HG03175 (cell line): ENCODE results near the gene RPUSD4.

ENCODE experiments used
- ATAC-seq: cut with Tn5 transposase; IDR thresholded peaks from one replicate; pipeline ENCODE4 v1.9.1; 2021; ENCODE audit warnings: mild to moderate bottlenecking, moderate library complexity; ENCODE audit not compliant: unreplicated experiment

The RPUSD4 gene

GRCh38 chr11:126212089-126212660, 725 bp upstream of the RPUSD4 start:
- ATAC-seq: no peak

- no peak for ATAC-seq
Observed at GRCh38 chr11:126210871-126211235, 597 bp downstream of the RPUSD4 start.

- ATAC-seq: no peak
Observed at GRCh38 chr11:126207896-126208295, 3.6 kb downstream of the RPUSD4 start.

DNA sequence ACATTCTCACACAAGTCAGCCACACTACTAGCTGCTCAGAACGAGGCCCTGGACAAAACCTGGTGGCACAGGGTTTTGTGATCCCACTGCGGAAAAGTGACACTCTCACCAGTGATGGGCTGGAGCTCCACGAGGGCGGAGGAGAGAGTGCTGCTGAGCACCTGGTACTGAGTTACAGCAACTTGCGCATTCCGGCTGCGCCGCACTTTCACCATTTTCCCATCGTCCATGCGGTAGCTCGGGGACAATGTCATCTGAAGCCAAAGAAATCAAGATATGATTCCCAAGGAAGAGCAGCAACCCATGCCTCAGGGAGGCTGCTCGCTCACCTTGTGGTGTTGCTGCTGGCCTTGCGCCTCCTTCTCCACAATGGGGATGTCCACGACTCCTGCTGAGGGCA, 6.1 kb downstream of the RPUSD4 start:
- ATAC-seq: no peak

GRCh38 chr11:126202646-126203359, 8.6 kb downstream of the RPUSD4 start:
- no peak for ATAC-seq

- ATAC-seq: no peak
Observed at GRCh38 chr11:126198648-126199047, 12.8 kb downstream of the RPUSD4 start.

- no peak for ATAC-seq
Observed at GRCh38 chr11:126197277-126197939, 14.0 kb downstream of the RPUSD4 start.

DNA sequence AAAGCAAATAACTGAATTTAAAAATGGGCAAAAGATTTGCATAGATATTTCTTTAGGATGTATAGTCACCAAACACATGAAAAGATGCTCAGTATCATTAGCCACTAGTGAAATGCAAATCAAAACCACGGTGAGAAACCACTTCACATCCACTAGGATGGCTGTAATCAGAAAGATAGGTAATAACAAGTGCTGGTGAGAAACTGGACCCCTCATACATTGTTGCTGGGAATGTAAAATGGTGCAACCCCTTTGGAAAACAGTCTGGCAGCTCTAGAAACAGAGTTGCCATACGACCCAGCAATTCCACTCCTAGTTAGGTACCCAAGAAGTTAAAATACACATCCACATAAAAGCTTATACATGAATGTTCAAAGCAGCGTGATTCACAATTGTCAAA, 16.3 kb downstream of the RPUSD4 start:
- ATAC-seq: no peak

- no peak for ATAC-seq
Observed at GRCh38 chr11:126194121-126194543, 17.3 kb downstream of the RPUSD4 start.

DNA sequence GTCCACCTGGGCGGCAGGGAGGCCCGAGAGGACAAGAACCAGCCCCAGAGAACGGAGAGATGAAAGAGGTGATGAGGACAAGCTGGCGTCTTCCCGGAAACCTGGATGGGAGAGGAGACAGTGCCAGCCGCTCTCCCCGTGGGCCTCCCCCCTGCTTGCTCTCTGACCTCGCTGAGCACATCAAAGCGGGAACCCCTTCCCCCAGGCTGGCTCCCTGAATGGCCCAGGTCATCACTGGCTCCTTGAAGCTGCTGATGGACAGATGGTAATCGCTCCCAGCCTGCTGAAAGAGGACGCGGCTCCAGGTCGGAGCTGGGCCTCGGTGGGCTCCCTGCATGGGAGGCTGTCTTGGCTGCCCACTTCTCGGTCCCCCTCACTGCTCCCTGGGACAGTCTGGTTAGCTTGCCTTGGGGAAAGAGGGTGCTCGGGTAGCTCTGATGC, 18.4 kb downstream of the RPUSD4 start:
- ATAC-seq: no peak

DNA sequence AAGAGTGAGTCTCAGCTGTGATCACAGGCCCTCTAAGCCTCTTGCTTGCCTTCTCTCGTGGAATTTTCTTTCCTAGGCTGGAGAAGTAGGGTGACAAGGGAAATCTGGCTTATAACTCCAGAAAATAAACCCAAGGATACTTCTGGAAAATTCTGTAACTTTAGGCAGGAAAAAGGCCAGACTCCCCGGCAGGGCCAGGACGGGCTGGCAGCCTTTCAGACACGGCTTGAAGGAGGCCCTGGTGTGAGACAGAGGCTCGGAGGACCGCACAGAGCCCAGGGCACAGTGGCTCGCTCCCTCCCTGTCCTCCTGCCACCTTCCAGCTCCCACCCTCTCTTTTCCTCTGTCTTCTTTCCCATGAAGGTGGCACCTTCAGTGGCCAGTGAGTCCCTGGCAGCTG, 19.1 kb downstream of the RPUSD4 start:
- no peak for ATAC-seq

DNA sequence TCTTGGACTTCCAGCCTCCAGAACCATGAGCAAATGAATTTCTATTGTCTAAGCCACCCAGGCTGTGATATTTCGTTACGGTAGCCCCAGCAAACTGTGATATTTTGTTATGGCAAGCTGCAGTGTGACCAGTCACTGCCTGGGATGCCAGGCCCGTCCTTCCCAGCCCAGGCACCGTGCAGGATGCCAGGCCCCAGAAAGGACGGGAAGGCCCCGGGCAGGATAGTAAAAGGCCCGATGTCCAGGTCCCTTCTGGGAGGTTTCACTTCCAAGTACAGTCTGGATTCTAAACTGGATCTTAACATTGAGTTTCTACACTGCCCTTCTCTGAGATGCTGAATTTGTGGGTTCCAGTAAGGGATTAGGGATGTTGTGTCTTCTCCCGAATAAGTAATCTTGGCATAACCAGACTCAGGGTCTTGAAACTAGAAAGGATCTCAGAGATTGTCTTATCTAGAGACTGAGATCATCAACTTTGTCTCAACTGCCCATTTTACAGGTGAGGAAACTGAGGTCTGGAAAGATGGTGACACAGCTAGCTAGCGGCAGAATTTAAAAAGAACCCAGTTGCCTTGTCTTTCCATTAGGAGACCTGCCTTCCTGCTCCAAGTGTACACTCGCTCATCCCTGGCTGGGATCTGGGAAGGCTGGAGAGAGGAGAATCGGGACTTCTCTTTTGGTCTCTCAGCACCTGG, 19.9 kb downstream of the RPUSD4 start:
- no peak for ATAC-seq

DNA sequence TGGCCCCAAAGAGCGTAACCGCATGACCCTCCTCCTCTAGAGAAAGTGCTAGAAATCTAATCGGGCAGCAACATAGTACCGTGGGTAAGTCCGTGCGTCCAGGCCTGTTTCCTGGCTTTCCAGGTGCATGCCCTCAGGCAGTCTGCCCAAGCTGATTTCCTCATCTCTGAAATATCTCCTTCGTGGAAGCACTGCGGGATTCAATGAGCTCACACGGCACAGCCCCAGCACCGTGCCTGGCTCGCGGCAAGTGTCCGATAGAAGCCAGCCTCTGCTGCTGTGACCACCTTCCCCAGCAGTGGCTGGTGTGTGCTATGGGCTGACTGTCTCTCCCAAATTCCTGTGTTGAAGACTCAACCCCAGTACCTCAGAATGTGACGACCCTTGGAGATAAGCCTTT, 20.7 kb downstream of the RPUSD4 start:
- no peak for ATAC-seq

DNA sequence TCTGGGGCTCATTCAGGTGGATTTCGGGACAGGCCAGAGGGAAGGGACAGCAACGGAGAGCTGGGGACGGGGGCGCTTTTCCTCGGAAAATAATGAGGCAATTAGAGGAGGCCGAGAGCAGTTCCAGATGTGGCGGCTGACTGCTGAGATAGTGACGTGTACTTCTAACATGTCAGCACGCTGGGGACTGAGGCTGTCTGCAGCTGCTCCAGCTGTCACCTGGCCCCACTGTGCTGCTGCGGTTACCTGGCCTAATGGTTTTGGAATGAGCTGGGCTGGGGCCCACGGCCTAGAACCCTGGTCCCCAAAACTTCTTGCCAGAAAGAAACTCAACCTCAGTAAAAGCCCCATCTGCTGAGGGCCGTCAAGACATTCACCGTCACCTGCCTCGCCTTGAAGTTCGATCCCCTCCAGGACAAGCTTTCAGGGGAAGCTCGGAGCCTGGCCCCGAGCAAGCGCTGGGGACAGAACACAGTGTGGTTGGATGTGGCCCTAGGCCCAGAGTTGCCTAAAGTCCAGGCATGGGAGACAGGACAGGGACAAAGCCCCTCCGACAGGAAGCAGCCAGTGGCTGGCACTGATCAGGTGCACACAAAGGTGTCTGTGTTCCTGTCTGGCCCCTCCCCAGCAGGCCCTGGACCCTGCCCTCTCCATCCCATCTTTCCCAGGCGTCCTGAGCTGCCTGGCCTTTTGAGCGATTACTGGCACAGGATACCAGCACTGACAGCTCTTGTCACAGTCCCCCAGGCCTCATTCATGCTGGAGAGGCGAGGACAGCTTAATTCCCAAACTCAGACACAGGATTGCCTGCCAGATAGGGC, 22.1 kb downstream of the RPUSD4 start:
- ATAC-seq: peak; percentile 45

- peak; percentile 95 for ATAC-seq
Observed at GRCh38 chr11:126188332-126189108, 22.9 kb downstream of the RPUSD4 start.

GRCh38 chr11:126186708-126187529, 24.5 kb downstream of the RPUSD4 start:
- no peak for ATAC-seq

- no peak for ATAC-seq
Observed at GRCh38 chr11:126186025-126186698, 25.3 kb downstream of the RPUSD4 start.

GRCh38 chr11:126185259-126186024, 26.0 kb downstream of the RPUSD4 start:
- no peak for ATAC-seq
